WTC11 (cell line): ENCODE results near the gene SERAC1. TPM values are rescaled to one million over a fixed set of nuclear protein-coding genes. Genes with fewer than 3 reads are reported as not detected.

Experiments used
- ATAC-seq: fragments of 200-7000 bp; cut with Tn5 transposase; 2 replicates; pipeline ENCODE4 v1.10.0; 2021; ENCODE audit warnings: mild to moderate bottlenecking, moderate library complexity
- CTCF ChIA-PET: fragments of 300-600 bp; sonication (Branson Sonifier 250); formaldehyde crosslinking; loops from one replicate; lab custom pipeline; 2021; ENCODE audit warnings: antibody characterized with exemption; lab: Charles Lee
- POLR2A ChIA-PET: fragments of 350-600 bp; sonication (Branson Sonifier 250); formaldehyde crosslinking; loops from one replicate; lab custom pipeline; 2021; ENCODE audit warnings: antibody characterized with exemption; lab: Charles Lee
- DNase-seq: peaks from one replicate; pipeline ENCODE4 v3.0.0; 2021; ENCODE audit warnings: low spot score
- H3K27ac Mint-ChIP-seq: 2 replicates; pipeline ENCODE4 v1.8.0; 2021; ENCODE audit warnings: mixed read lengths
- H3K27me3 Mint-ChIP-seq: 2 replicates; pipeline ENCODE4 v1.8.0; 2021; ENCODE audit warnings: low read depth, mild to moderate bottlenecking, moderate library complexity, mixed read lengths
- H3K36me3 Mint-ChIP-seq: 2 replicates; pipeline ENCODE4 v1.8.0; 2021; ENCODE audit warnings: mixed read lengths
- H3K4me1 Mint-ChIP-seq: 2 replicates; pipeline ENCODE4 v1.8.0; 2022; ENCODE audit warnings: mixed read lengths
- H3K4me3 Mint-ChIP-seq: 2 replicates; pipeline ENCODE4 v1.8.0; 2021; ENCODE audit warnings: mild to moderate bottlenecking, moderate library complexity, mixed read lengths
- H3K9me3 Mint-ChIP-seq: 2 replicates; pipeline ENCODE4 v1.8.0; 2021; ENCODE audit warnings: mixed read lengths
- ATF1 ChIP-seq: sonication (generic); formaldehyde crosslinking; IDR thresholded peaks from 2 replicates; pipeline ENCODE4 v1.8.1; 2023; ENCODE audit warnings: mild to moderate bottlenecking, moderate library complexity, missing genetic modification reagents
- ATF6 ChIP-seq: sonication (generic); formaldehyde crosslinking; IDR thresholded peaks from 2 replicates; pipeline ENCODE4 v1.8.1; 2023; ENCODE audit warnings: mild to moderate bottlenecking, missing genetic modification reagents
- FOXJ3 ChIP-seq: sonication (generic); formaldehyde crosslinking; IDR thresholded peaks from 2 replicates; pipeline ENCODE4 v1.9.0; 2021; ENCODE audit warnings: missing genetic modification reagents, mild to moderate bottlenecking, borderline replicate concordance
- FOXK1 ChIP-seq: sonication (generic); formaldehyde crosslinking; IDR thresholded peaks from 2 replicates; pipeline ENCODE4 v1.8.0; 2022; ENCODE audit warnings: mild to moderate bottlenecking, moderate library complexity, missing genetic modification reagents
- GRHL2 ChIP-seq: fragments of 250-450 bp; sonication (Bioruptor Pico); IDR thresholded peaks from 2 replicates; pipeline ENCODE4 v1.8.0; 2022; ENCODE audit warnings: mild to moderate bottlenecking, moderate library complexity; ENCODE audit not compliant: insufficient replicate concordance, severe bottlenecking
- IRF1 ChIP-seq: sonication (generic); formaldehyde crosslinking; IDR thresholded peaks from 2 replicates; pipeline ENCODE4 v1.8.0; 2023; ENCODE audit warnings: missing genetic modification reagents
- MYBL2 ChIP-seq: sonication (generic); formaldehyde crosslinking; IDR thresholded peaks from 2 replicates; pipeline ENCODE4 v1.8.1; 2023; ENCODE audit warnings: mild to moderate bottlenecking, moderate library complexity, missing genetic modification reagents
- PRDM15 ChIP-seq: sonication (generic); formaldehyde crosslinking; IDR thresholded peaks from 2 replicates; pipeline ENCODE4 v1.8.0; 2022; ENCODE audit warnings: missing genetic modification reagents
- TEAD1 ChIP-seq: sonication (generic); formaldehyde crosslinking; IDR thresholded peaks from 2 replicates; pipeline ENCODE4 v1.8.0; 2022; ENCODE audit warnings: mild to moderate bottlenecking, missing genetic modification reagents
- ZNF138 ChIP-seq: sonication (generic); formaldehyde crosslinking; conservative IDR thresholded peaks from 2 replicates; pipeline ENCODE4 v1.8.1; 2022; ENCODE audit warnings: mild to moderate bottlenecking, moderate library complexity, missing genetic modification reagents
- ZNF396 ChIP-seq: fragments of 250-450 bp; sonication (Bioruptor Pico); IDR thresholded peaks from 2 replicates; pipeline ENCODE4 v1.8.0; 2021; ENCODE audit warnings: mild to moderate bottlenecking, moderate library complexity, borderline replicate concordance
- total RNA-seq: library from RNA; stranded (reverse); gene quantifications from 3 replicates; pipeline ENCODE4 v1.2.3, GENCODE V29; 2021
- TF ChIP-seq, protein P1 (sequence below): sonication (generic); formaldehyde crosslinking; conservative IDR thresholded peaks from 2 replicates; pipeline ENCODE4 v1.8.1; 2023; ENCODE audit warnings: mild to moderate bottlenecking, low read depth, missing genetic modification reagents, moderate library complexity
- TF ChIP-seq, protein P2 (sequence below): fragments of 200-600 bp; IDR thresholded peaks from 2 replicates; pipeline ENCODE4 v1.8.0; 2022; ENCODE audit warnings: antibody characterized with exemption
- TF ChIP-seq, protein P3 (sequence below): fragments of 250-450 bp; sonication (Bioruptor Pico); IDR thresholded peaks from 2 replicates; pipeline ENCODE4 v2.1.2; 2022; ENCODE audit warnings: mild to moderate bottlenecking, moderate library complexity

SERAC1 gene
- total RNA-seq, 1 experiment from 2014 or later, result 14.1 TPM

DNA sequence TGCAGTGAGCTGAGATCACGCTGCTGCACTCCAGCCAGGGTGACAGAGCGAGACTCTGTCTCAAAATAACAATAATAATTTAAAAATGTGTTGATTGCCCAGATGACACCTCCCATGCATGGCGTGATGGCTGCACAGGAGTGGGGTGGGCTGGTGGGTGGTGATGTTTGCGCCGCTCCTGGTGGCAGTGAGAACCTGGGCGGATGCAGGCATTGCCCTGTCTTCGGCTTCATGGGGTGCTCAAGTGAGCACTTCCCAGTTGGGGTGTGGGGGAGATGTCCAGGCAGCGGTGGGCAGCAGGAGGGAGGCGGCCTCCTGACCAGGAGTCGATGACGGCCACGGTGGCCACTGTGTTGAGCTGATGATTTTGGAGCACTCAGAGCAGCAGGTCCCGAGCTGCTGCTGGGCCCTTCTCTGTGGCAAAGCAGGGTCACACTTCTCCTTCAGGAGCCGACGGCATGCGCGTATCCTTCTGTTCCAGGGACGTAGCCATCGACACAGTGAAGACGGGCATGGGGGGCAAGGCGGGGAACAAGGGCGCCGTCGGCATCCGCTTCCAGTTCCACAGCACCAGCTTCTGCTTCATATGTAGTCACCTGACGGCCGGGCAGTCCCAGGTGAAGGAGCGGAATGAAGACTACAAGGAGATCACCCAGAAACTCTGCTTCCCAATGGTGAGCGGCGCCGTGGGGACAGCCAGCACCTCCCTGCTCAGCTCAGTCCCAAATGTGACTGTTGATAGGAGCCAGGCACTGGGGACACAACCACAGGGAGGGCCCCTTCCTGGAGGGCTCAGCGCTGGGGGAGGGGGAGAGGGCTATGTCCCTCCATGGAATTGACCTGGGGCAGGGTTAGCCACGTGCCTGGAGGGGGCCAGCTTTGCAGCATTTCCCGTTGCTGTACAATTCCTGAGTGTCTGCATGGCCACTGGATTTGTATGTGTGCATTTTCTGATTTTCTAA is 96.7 kb downstream of the SERAC1 start:
- TF ChIP-seq FOXJ3 (CRISPR knock-in tag) (no peak), MYBL2 (no peak)
- TF ChIP-seq, protein P1, sequence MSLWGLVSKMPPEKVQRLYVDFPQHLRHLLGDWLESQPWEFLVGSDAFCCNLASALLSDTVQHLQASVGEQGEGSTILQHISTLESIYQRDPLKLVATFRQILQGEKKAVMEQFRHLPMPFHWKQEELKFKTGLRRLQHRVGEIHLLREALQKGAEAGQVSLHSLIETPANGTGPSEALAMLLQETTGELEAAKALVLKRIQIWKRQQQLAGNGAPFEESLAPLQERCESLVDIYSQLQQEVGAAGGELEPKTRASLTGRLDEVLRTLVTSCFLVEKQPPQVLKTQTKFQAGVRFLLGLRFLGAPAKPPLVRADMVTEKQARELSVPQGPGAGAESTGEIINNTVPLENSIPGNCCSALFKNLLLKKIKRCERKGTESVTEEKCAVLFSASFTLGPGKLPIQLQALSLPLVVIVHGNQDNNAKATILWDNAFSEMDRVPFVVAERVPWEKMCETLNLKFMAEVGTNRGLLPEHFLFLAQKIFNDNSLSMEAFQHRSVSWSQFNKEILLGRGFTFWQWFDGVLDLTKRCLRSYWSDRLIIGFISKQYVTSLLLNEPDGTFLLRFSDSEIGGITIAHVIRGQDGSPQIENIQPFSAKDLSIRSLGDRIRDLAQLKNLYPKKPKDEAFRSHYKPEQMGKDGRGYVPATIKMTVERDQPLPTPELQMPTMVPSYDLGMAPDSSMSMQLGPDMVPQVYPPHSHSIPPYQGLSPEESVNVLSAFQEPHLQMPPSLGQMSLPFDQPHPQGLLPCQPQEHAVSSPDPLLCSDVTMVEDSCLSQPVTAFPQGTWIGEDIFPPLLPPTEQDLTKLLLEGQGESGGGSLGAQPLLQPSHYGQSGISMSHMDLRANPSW (CRISPR knock-in tag), result no peak
- Mint-ChIP-seq H3K36me3 (peaks cover 10% of the 10 kb centered on the region), H3K4me3 (no peak overlapping the region), H3K4me1 (peaks cover 12% of the 10 kb centered on the region), H3K27me3 (no peaks in the 10 kb centered on the region), H3K9me3 (no peaks in the 10 kb centered on the region), H3K27ac (no peak overlapping the region)
- ChIA-PET POLR2A (no interaction called here), CTCF (interaction anchor here (0.6 to 2.1 kb wide), 22 partner anchors 10 to 757 kb away, joined by 3 to 13 read pairs (median 4); no protein-coding TSS in a partner anchor)
- no peak for DNase-seq
- peak; percentile 49 for ATAC-seq

GRCh38 chr6:158070513-158070912 is 97.5 kb downstream of the SERAC1 start:
- POLR2A ChIA-PET, result no interaction called here
- 0 out of 2 replicates have a peak overlapping the region, but pooled peaks have one; percentile 57 for H3K27ac Mint-ChIP-seq
- H3K27me3 Mint-ChIP-seq, result no peaks in the 10 kb centered on the region
- TF ChIP-seq ATF1 (no peak), TEAD1 (no peak), GRHL2 (CRISPR knock-in tag) (no peak), ZNF138 (CRISPR knock-in tag) (no peak), ZNF396 (CRISPR knock-in tag) (no peak), FOXK1 (no peak), ATF6 (no peak), IRF1 (CRISPR knock-in tag) (no peak), PRDM15 (CRISPR knock-in tag) (no peak)
- TF ChIP-seq, protein P1 (CRISPR knock-in tag), result no peak
- TF ChIP-seq, protein P2, sequence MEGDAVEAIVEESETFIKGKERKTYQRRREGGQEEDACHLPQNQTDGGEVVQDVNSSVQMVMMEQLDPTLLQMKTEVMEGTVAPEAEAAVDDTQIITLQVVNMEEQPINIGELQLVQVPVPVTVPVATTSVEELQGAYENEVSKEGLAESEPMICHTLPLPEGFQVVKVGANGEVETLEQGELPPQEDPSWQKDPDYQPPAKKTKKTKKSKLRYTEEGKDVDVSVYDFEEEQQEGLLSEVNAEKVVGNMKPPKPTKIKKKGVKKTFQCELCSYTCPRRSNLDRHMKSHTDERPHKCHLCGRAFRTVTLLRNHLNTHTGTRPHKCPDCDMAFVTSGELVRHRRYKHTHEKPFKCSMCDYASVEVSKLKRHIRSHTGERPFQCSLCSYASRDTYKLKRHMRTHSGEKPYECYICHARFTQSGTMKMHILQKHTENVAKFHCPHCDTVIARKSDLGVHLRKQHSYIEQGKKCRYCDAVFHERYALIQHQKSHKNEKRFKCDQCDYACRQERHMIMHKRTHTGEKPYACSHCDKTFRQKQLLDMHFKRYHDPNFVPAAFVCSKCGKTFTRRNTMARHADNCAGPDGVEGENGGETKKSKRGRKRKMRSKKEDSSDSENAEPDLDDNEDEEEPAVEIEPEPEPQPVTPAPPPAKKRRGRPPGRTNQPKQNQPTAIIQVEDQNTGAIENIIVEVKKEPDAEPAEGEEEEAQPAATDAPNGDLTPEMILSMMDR, result no peak
- TF ChIP-seq, protein P3, sequence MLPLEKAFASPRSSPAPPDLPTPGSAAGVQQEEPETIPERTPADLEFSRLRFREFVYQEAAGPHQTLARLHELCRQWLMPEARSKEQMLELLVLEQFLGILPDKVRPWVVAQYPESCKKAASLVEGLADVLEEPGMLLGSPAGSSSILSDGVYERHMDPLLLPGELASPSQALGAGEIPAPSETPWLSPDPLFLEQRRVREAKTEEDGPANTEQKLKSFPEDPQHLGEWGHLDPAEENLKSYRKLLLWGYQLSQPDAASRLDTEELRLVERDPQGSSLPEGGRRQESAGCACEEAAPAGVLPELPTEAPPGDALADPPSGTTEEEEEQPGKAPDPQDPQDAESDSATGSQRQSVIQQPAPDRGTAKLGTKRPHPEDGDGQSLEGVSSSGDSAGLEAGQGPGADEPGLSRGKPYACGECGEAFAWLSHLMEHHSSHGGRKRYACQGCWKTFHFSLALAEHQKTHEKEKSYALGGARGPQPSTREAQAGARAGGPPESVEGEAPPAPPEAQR (CRISPR knock-in tag), result no peak

More at GRCh38 chr6:158070513-158070912, 97.5 kb downstream of the SERAC1 start:
- H3K9me3 Mint-ChIP-seq, result no peaks in the 10 kb centered on the region
- no peak overlapping the region for H3K4me3 Mint-ChIP-seq
- peaks cover 12% of the 10 kb centered on the region for H3K4me1 Mint-ChIP-seq
- peaks cover 6% of the 10 kb centered on the region; the same call in 1 of the 2 replicates for H3K36me3 Mint-ChIP-seq
- no peak for ATAC-seq
- DNase-seq, result no peak
- CTCF ChIA-PET, result interaction anchor here (1.0 to 1.6 kb wide), 3 partner anchors 17 to 75 kb away, joined by 3 to 7 read pairs (median 3); no protein-coding TSS in a partner anchor
